OCI-LY1 (cell line): ENCODE results near the gene ANKDD1A.

Source experiments
- CTCF ChIP-seq: fragments of 200-600 bp; sonication (generic), shearing (Covaris generic); IDR thresholded peaks from 2 replicates; pipeline ENCODE4 v1.5.1; 2017; ENCODE audit warnings: mild to moderate bottlenecking, antibody characterized with exemption, low read length, moderate library complexity, mixed read lengths
- EZH2 ChIP-seq: fragments of 200-600 bp; sonication (generic), shearing (Covaris generic); IDR thresholded peaks from 2 replicates; pipeline ENCODE4 v1.8.0; 2017; ENCODE audit warnings: borderline replicate concordance, mixed run types, mild to moderate bottlenecking, antibody characterized with exemption, low read length, moderate library complexity, mixed read lengths

- TF ChIP-seq CTCF: no peak
- TF ChIP-seq EZH2: no peak
Measured at GRCh38 chr15:64947211-64947610, 35.5 kb downstream of the ANKDD1A start.
